PFSK-1 (cell line): Measurements from ENCODE around the gene WDR64.

Experiments
- FOXP2 ChIP-seq: optimal IDR thresholded peaks from 2 replicates; pipeline ENCODE3; 2011; ENCODE audit warnings: borderline replicate concordance, control low read depth, inconsistent platforms; ENCODE audit not compliant: insufficient read depth; ENCODE audit errors: extremely low read length, extremely low read depth
- POLR2AphosphoS5 ChIP-seq: IDR thresholded peaks from 2 replicates; pipeline ENCODE4 v1.6.1; 2012; ENCODE audit warnings: low read depth, mild to moderate bottlenecking, control low read depth, low read length, moderate library complexity
- SIN3A ChIP-seq: IDR thresholded peaks from 2 replicates; pipeline ENCODE4 v1.6.1; 2012; ENCODE audit warnings: mild to moderate bottlenecking, low read length, moderate library complexity, borderline replicate concordance; ENCODE audit not compliant: insufficient read depth
- TAF1 ChIP-seq: IDR thresholded peaks from 2 replicates; pipeline ENCODE4 v1.6.1; 2012; ENCODE audit warnings: low read length, control low read depth, borderline replicate concordance; ENCODE audit not compliant: insufficient read depth
- TF ChIP-seq, protein P1 (sequence below), 2 experiments: IDR thresholded peaks; 2 replicates each; pipeline versions ENCODE4 v1.6.1 to v1.8.0; 2011 to 2012; ENCODE audit warnings: low read depth in 2 of 2, low read length in 2 of 2, control low read depth in 1 of 2, inconsistent platforms in 1 of 2, mild to moderate bottlenecking in 1 of 2, moderate library complexity in 1 of 2; ENCODE audit not compliant: insufficient read depth in 1 of 2

WDR64 gene

DNA sequence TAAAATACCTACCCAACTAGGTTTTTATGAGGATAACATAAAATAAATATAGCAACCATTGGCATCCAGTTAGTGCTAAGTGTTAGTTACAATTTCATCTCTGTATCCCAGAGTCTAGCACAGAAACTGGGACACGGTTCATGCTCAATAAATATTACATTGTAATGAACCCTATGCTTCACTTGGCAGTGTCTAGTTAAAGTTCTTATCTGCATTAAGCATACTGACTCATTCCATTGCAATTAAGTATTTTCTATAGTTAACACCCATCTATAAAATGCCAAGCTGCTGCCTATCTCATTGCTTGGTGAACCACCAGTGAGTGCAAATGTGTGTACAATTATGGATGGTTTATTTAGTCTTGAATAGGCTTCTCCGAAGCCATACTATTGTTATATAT lies 27.1 kb upstream of the WDR64 start:
- TF ChIP-seq, protein P1, sequence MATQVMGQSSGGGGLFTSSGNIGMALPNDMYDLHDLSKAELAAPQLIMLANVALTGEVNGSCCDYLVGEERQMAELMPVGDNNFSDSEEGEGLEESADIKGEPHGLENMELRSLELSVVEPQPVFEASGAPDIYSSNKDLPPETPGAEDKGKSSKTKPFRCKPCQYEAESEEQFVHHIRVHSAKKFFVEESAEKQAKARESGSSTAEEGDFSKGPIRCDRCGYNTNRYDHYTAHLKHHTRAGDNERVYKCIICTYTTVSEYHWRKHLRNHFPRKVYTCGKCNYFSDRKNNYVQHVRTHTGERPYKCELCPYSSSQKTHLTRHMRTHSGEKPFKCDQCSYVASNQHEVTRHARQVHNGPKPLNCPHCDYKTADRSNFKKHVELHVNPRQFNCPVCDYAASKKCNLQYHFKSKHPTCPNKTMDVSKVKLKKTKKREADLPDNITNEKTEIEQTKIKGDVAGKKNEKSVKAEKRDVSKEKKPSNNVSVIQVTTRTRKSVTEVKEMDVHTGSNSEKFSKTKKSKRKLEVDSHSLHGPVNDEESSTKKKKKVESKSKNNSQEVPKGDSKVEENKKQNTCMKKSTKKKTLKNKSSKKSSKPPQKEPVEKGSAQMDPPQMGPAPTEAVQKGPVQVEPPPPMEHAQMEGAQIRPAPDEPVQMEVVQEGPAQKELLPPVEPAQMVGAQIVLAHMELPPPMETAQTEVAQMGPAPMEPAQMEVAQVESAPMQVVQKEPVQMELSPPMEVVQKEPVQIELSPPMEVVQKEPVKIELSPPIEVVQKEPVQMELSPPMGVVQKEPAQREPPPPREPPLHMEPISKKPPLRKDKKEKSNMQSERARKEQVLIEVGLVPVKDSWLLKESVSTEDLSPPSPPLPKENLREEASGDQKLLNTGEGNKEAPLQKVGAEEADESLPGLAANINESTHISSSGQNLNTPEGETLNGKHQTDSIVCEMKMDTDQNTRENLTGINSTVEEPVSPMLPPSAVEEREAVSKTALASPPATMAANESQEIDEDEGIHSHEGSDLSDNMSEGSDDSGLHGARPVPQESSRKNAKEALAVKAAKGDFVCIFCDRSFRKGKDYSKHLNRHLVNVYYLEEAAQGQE (IDR thresholded peaks at IDR 0.05; ENCODE audit: insufficient read depth in 1 of 2, low read depth in 2 of 2, low read length in 2 of 2) = no peak

DNA sequence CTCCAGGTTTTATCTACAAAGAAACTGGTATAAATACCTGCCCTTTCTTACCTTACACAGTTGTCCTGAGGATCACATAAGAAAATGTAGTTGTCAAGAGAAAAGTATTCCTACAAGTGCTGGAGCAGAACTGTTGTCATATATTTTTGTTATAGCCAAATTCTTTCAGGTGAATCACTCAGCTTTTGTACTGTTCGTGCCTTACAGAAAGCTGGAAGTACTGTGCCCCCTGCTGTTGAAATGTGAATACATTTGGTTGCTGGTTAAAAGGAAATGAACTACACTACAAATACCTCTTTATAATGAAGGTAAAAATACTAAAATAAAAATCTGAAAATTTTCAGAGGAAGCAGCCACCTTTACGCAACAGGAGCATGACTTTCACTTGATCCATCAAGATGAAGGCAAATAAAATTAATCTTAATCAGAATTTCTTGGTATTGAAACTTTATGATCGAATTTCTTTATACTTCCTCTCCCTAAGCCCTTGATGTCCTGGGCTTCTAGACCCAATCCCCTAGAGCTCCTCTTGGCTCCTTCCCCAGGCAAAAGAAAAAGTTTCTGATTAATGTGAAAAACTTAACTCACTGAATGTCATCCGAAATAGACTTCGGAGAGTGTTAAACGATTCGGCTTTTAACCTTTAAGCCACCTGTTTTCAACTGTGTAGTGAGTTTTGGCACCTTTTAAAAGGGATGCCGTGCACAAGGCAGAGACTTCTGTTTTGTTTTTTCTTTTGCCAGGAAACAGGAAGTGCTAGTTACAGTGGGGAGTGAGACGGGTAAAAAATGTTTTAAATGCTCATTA lies 24.4 kb upstream of the WDR64 start:
- no peak for TF ChIP-seq POLR2AphosphoS5
- TF ChIP-seq FOXP2 = no peak
- TF ChIP-seq, protein P1 (IDR thresholded peaks at IDR 0.05; ENCODE audit: insufficient read depth in 1 of 2, low read depth in 2 of 2, low read length in 2 of 2) = no peak
- no peak for TF ChIP-seq TAF1
- TF ChIP-seq SIN3A = no peak

GRCh38 chr1:241630005-241630404 lies 22.1 kb upstream of the WDR64 start:
- no peak for TF ChIP-seq POLR2AphosphoS5
- no peak for TF ChIP-seq TAF1
- TF ChIP-seq SIN3A = no peak
- TF ChIP-seq, protein P1 (IDR thresholded peaks at IDR 0.05; ENCODE audit: insufficient read depth in 1 of 2, low read depth in 2 of 2, low read length in 2 of 2) = no peak
- no peak for TF ChIP-seq FOXP2

GRCh38 chr1:241630476-241630875 lies 21.6 kb upstream of the WDR64 start:
- TF ChIP-seq TAF1 (no peak), SIN3A (no peak), POLR2AphosphoS5 (no peak), FOXP2 (no peak)
- TF ChIP-seq, protein P1 (IDR thresholded peaks at IDR 0.05; ENCODE audit: insufficient read depth in 1 of 2, low read depth in 2 of 2, low read length in 2 of 2) = no peak

DNA sequence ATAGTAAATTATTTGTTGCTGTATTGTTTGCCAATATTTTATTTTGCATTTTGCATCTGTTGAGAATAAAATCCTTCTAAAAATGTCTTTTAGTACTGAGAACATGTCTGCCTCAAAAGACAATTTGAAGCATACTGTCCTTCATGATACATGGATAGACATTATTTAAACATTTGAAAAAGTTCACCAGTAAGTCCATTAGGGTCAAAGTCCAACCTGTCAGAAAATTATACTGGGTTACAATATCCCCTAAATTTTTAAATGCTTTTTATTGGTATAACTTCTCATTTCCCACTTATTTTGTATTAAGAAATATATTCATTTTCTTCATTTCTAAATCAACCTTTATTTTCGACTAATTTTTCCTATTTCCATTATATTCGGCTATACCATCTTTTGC lies 21.2 kb upstream of the WDR64 start:
- TF ChIP-seq FOXP2 (no peak), TAF1 (no peak), POLR2AphosphoS5 (no peak), SIN3A (no peak)
- TF ChIP-seq, protein P1 (IDR thresholded peaks at IDR 0.05; ENCODE audit: insufficient read depth in 1 of 2, low read depth in 2 of 2, low read length in 2 of 2) = no peak
